ENCODE results near the gene AGTR1. TPM values are rescaled to one million over a fixed set of nuclear protein-coding genes. Genes with fewer than 3 reads are reported as not detected.

The AGTR1 gene
- polyA plus RNA-seq, 2 of the 4 experiments (the other 2 are of a cell fraction) = 0.92 to 3.1 TPM

DNA sequence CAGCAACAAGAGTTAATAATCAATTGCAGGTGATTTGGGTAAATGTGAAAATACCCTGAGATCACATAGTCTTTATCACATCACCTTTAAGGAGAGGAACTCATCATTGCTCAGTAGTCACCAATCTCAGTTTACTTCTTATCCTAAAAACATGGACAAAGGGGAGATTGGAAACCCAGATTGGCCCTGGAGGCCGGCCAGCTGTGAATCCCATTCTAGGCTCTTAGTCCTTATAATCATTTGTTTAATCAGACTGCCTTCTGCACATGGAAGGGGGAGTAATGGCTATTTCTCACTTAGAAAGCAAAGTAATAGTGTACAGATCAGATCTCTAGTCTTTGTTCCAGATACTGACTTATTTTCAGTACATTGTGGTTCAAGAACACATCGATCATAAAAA is 92.7 kb downstream of the AGTR1 start:
- Histone ChIP-seq H3K4me1 (peaks cover 5% of the 10 kb centered on the region; the same call in 1 of the 3 replicates), H3K4me2 (no peak overlapping the region), H3K4me3 (no peak overlapping the region), H3K27ac (no peak overlapping the region), H3K9me3 (no peaks in the 10 kb centered on the region)
- TF ChIP-seq FOSB (CRISPR knock-in tag; IDR thresholded peaks at IDR 0.05) = no peak
- TF ChIP-seq RARB (CRISPR knock-in tag; IDR thresholded peaks at IDR 0.05) = no peak
- TF ChIP-seq, protein P1, sequence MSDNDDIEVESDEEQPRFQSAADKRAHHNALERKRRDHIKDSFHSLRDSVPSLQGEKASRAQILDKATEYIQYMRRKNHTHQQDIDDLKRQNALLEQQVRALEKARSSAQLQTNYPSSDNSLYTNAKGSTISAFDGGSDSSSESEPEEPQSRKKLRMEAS (IDR thresholded peaks at IDR 0.05) = no peak
- no peak for TF ChIP-seq KDM5A (IDR thresholded peaks at IDR 0.05)
- no peak for TF ChIP-seq ZC3H11A (IDR thresholded peaks at IDR 0.05)
- ChIA-PET POLR2A (no interaction called here), CTCF (interaction anchor here (1.4 kb wide), 1 partner anchor 71 kb away, joined by 3 read pairs; no protein-coding TSS in a partner anchor)
- WGBS (ENCODE audit: missing lambda C conversion rate) = 67% methylated on average over 2 of the region's 2 CpGs
- FAIRE-seq (no peak), ATAC-seq (no peak), DNase-seq (ENCODE audit: low read depth in 1 of 2, low spot score in 1 of 2) (no peak)

DNA sequence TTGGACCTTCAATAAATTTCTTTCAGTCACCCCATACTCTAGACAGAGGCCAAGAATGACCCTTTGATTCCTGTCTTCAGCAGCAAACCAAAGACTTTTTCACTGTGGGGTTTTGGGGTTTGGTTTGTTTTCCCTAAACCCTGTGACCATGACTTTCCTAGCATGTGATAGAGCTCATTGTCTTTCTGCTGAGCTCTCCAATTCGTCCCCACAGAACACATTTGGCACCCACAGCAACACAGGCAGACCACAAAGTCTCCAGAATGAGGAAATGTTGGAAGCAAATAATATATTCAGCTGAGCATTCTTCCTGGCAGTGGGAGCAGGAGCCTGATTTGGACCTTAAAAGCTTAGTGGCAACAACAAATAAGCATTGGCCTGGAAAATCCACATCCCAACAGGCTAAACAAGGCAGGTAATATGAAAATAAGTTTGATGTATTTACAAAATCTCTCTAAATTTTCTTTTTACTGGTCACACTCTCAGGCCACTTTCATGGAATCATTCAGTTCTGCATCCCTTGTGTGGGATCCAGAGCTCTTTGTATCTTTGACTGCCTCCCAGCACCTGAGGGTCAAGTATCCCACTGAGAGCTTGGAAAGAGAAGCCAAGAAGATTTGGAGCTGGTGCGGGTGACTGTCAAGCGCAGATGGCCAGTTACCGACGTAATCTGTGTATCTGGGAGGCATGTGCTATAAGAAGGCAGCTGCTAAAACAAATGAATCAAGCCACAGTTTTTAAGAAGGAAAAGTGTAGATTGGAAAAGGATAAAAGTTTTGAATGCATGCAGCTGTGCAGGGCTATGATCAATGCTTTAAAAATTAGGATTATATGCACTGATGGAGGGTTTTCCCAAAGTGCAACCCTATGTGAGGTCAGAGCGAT is 93.4 kb downstream of the AGTR1 start:
- Histone ChIP-seq H3K9me3 (no peaks in the 10 kb centered on the region), H3K4me1 (peaks cover 5% of the 10 kb centered on the region; the same call in 1 of the 3 replicates), H3K27ac (no peak overlapping the region), H3K4me3 (no peak overlapping the region), H3K4me2 (no peak overlapping the region)
- 59% methylated on average over 6 of the region's 6 CpGs for WGBS (ENCODE audit: missing lambda C conversion rate)
- TF ChIP-seq HOXA7 (CRISPR knock-in tag; IDR thresholded peaks at IDR 0.05) = no peak
- ChIA-PET POLR2A (no interaction called here), CTCF (interaction anchor here (1.0 to 1.4 kb wide), 2 partner anchors 13 to 71 kb away, joined by 3 read pairs; no protein-coding TSS in a partner anchor)
- DNase-seq (ENCODE audit: low read depth in 1 of 2, low spot score in 1 of 2) (no peak), FAIRE-seq (no peak), ATAC-seq (no peak)

DNA sequence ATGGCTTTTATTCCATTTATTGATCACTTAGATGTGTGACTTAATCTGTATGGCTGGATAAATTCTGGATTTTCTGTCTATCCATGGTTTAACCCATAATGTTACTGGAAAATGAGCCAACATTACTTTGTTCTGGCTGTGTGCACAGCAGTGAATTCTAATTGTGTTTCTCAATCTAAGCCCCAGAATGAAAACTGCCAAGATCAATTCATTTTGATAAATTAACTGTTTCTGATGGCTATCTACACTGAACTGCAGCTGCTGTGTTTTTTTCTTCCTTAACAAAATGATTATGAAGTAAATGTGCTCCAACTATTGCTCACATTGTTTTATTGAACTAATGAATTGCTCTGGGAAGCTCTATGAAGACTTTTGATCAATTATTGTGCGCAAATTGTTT is 94.2 kb downstream of the AGTR1 start:
- H3K4me1 ChIP-seq = peaks cover 5% of the 10 kb centered on the region; the same call in 1 of the 3 replicates
- WGBS (ENCODE audit: missing lambda C conversion rate) = 79% methylated on average over 1 of the region's 1 CpG
- H3K4me3 ChIP-seq = no peak overlapping the region
- H3K27ac ChIP-seq = no peak overlapping the region
- ATAC-seq (no peak), FAIRE-seq (no peak), DNase-seq (ENCODE audit: low read depth in 1 of 2, low spot score in 1 of 2) (no peak)
- no peaks in the 10 kb centered on the region for H3K9me3 ChIP-seq
- TF ChIP-seq FOSB (CRISPR knock-in tag; IDR thresholded peaks at IDR 0.05) (no peak), HDAC2 (IDR thresholded peaks at IDR 0.05) (no peak), JUN (IDR thresholded peaks at IDR 0.05) (no peak), RAD21 (conservative IDR thresholded peaks at IDR 0.05 in 1 of 2, IDR thresholded peaks at IDR 0.05 in 1 of 2) (no peak), FOSL2 (IDR thresholded peaks at IDR 0.05) (no peak), FOSL2 (CRISPR knock-in tag; IDR thresholded peaks at IDR 0.05) (no peak), HOXA7 (CRISPR knock-in tag; IDR thresholded peaks at IDR 0.05) (no peak)
- TF ChIP-seq, protein P2, sequence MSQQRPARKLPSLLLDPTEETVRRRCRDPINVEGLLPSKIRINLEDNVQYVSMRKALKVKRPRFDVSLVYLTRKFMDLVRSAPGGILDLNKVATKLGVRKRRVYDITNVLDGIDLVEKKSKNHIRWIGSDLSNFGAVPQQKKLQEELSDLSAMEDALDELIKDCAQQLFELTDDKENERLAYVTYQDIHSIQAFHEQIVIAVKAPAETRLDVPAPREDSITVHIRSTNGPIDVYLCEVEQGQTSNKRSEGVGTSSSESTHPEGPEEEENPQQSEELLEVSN (IDR thresholded peaks at IDR 0.05; ENCODE audit: borderline replicate concordance, low read depth) = no peak
- H3K4me2 ChIP-seq = no peak overlapping the region
- ChIA-PET POLR2A (no interaction called here), CTCF (interaction anchor here (1.0 to 1.4 kb wide), 2 partner anchors 13 to 70 kb away, joined by 3 read pairs; no protein-coding TSS in a partner anchor)

DNA sequence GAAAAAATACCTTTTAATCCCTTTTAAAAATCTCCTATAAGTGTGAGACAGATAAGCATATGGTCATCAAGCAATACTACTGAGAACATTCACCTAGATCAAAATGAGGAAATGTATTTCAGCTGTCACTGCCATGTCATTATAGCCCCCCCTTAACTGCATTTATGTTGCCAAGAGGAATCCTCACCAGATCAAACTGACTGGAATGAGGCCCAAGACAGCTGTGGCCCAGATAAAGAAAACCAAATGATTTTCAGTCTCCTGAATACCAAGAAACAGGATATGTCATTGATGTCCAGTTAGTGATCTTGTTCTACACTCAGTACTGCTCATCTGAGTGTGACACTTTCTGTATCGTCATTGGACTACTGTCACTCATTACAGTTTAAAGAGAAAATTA is 94.8 kb downstream of the AGTR1 start:
- ChIA-PET POLR2A (no interaction called here), CTCF (no interaction called here)
- ATAC-seq = no peak
- Histone ChIP-seq H3K4me3 (no peak overlapping the region), H3K4me1 (peaks cover 5% of the 10 kb centered on the region; the same call in 1 of the 3 replicates), H3K4me2 (no peak overlapping the region), H3K27ac (no peak overlapping the region), H3K9me3 (no peaks in the 10 kb centered on the region)
- no peak for FAIRE-seq
- no peak for DNase-seq (ENCODE audit: low read depth in 1 of 2, low spot score in 1 of 2)
- WGBS (ENCODE audit: missing lambda C conversion rate) = 29% methylated on average over 1 of the region's 1 CpG
- TF ChIP-seq KDM1A (IDR thresholded peaks at IDR 0.05; ENCODE audit: low read depth) (no peak), RCOR1 (IDR thresholded peaks at IDR 0.05; ENCODE audit: low read depth, low read length) (no peak), TP53 (CRISPR knock-in tag; IDR thresholded peaks at IDR 0.05) (no peak), MYC (IDR thresholded peaks at IDR 0.05; ENCODE audit: borderline replicate concordance, low read length) (no peak), EHMT2 (IDR thresholded peaks at IDR 0.05; ENCODE audit: low read depth) (no peak), RARB (CRISPR knock-in tag; IDR thresholded peaks at IDR 0.05) (no peak), CBX2 (IDR thresholded peaks at IDR 0.05; ENCODE audit: borderline replicate concordance, low read depth) (no peak), HEYL (CRISPR knock-in tag; IDR thresholded peaks at IDR 0.05) (no peak), RFX5 (IDR thresholded peaks at IDR 0.05) (no peak), CBX8 (IDR thresholded peaks at IDR 0.05) (no peak), SREBF2 (IDR thresholded peaks at IDR 0.05) (no peak)
- TF ChIP-seq, protein P3, sequence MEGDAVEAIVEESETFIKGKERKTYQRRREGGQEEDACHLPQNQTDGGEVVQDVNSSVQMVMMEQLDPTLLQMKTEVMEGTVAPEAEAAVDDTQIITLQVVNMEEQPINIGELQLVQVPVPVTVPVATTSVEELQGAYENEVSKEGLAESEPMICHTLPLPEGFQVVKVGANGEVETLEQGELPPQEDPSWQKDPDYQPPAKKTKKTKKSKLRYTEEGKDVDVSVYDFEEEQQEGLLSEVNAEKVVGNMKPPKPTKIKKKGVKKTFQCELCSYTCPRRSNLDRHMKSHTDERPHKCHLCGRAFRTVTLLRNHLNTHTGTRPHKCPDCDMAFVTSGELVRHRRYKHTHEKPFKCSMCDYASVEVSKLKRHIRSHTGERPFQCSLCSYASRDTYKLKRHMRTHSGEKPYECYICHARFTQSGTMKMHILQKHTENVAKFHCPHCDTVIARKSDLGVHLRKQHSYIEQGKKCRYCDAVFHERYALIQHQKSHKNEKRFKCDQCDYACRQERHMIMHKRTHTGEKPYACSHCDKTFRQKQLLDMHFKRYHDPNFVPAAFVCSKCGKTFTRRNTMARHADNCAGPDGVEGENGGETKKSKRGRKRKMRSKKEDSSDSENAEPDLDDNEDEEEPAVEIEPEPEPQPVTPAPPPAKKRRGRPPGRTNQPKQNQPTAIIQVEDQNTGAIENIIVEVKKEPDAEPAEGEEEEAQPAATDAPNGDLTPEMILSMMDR (IDR thresholded peaks at IDR 0.05) = no peak
